Measurements from ENCODE around the gene YPEL1. TPM values are rescaled to one million over a fixed set of nuclear protein-coding genes. Genes with fewer than 3 reads are reported as not detected.

Gene YPEL1
- total RNA-seq, 2 donors from 2014 or later = 1.6 to 4.4 TPM

DNA sequence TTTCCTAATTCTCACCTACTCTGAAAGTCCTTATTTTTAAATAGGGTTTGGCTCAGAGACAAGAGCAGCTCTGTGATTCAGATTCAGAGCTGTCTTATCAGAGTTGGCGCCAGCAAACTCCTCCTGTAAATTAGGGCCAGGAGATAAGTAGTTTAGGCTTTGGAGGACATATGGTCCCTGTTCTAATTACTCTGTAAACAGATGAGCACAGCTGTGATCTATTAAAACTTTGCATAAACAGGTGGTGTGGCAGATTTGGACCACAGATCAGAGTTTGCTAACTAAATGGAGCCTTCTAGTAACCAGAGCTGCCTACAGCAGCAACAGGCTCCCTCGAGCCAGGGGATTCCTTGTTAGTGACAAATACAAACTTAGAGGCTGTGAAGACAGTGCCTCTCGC, 27.9 kb downstream of the YPEL1 start:
- Histone ChIP-seq H3K27ac (no peak overlapping the region), H3K36me3 (replicated peaks in 1 of 2; ENCODE audit: insufficient read depth in 1 of 2, low read depth in 2 of 2) (no peaks in the 10 kb centered on the region), H3K9me3 (no peaks in the 10 kb centered on the region), H3K4me1 (peaks cover 10% of the 10 kb centered on the region), H3K4me3 (no peak overlapping the region), H3K27me3 (no peaks in the 10 kb centered on the region)
- intact Hi-C loops (cut with DNase I) = no loop called here
- TF ChIP-seq, protein P1, sequence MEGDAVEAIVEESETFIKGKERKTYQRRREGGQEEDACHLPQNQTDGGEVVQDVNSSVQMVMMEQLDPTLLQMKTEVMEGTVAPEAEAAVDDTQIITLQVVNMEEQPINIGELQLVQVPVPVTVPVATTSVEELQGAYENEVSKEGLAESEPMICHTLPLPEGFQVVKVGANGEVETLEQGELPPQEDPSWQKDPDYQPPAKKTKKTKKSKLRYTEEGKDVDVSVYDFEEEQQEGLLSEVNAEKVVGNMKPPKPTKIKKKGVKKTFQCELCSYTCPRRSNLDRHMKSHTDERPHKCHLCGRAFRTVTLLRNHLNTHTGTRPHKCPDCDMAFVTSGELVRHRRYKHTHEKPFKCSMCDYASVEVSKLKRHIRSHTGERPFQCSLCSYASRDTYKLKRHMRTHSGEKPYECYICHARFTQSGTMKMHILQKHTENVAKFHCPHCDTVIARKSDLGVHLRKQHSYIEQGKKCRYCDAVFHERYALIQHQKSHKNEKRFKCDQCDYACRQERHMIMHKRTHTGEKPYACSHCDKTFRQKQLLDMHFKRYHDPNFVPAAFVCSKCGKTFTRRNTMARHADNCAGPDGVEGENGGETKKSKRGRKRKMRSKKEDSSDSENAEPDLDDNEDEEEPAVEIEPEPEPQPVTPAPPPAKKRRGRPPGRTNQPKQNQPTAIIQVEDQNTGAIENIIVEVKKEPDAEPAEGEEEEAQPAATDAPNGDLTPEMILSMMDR (IDR thresholded peaks at IDR 0.05) = no peak
- no peak for TF ChIP-seq POLR2A (IDR thresholded peaks at IDR 0.05)
- WGBS, 2 donors = 25 to 66% methylated on average over 1 to 3 of the region's 3 CpGs
- ATAC-seq = no peak
- no peak for DNase-seq

DNA sequence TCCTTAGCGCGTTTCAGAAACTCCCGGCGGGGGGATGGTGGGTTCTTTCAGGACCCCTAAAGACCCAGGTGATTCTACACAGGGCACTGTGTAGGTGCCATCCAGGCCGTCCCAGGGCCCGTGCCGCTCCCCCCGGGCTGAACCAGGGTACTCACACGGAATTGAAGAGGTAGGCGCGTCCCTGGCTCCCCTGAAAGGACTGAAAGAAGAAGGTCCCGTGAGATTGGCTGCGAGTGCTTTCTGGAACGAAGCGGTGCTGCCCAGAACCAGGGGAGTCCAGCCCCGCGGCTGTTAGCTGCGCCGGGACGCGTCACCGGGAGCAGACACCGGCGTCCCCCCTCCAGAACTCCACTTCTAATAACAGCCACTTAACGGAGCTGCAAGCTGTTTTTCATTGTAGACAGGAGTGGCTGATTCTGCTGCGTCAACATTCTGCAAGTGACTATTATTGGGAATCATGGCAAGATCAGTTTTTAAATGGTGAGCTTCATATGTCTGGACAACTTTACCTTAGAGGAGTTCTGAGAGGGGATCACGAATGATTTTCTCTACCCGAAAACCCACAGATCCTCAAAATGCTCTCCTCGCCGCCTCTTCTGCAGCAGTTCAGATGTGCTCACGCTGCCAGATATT, 31.8 kb downstream of the YPEL1 start:
- Histone ChIP-seq H3K4me1 (peaks cover 27% of the 10 kb centered on the region), H3K9me3 (no peaks in the 10 kb centered on the region), H3K36me3 (replicated peaks in 1 of 2; ENCODE audit: insufficient read depth in 1 of 2, low read depth in 2 of 2) (no peaks in the 10 kb centered on the region), H3K4me3 (no peak overlapping the region), H3K27ac (no peak overlapping the region), H3K27me3 (no peaks in the 10 kb centered on the region)
- 88 to 89% methylated on average over 23 to 25 of the region's 31 CpGs for WGBS, 2 donors
- intact Hi-C loops (cut with DNase I) = no loop called here
- TF ChIP-seq POLR2A (IDR thresholded peaks at IDR 0.05) = no peak
- ATAC-seq = no peak
- DNase-seq = no peak

DNA sequence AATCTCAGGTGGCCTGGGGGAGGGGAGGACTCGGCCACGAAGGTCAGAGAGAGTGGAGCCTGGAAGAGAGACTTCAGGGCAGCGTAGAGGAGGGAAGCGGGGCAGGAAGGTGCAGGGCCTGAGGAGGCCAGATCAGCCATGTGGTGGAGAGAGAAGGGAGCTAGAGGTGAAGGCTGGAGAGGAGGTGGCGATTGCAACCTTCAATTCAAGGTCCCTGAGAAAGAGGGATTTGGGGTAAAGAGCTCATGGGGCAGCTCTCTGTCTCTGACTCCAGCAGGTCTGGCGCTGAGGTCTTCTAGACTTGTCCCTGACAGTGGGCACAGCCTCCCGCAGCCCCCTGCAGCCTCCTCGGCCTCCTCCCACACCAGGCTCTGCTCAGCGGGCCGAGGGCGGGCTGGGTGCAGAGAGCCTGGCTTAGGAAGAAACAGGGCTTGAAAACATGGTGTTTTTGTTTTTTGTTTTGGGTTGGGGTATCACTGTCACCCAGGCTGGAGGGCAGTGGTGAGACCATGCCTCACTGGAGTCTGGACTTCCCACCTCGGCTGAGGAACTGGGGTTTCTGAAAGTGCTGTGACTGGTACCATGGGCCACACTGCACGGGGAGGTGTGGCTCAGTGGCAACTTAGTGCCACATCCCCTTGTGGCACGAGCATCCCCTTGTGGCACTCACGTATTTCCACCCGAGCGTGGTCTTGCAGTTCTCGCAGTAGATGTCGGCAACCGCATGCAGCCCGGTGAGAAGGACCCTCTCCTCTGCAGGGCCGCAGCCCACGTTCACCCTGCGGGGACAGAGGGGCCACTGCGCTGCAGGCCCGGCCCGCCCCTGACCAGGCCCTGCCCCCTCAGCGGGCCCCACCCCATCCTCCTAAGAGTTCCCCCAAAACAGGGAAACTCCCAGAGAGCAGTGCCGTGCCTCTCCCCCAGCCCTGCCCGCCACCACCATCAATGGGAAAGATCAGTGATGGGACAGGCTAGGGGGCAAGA, 32.6 kb downstream of the YPEL1 start:
- H3K27me3 ChIP-seq = no peaks in the 10 kb centered on the region
- DNase-seq = no peak
- intact Hi-C loops (cut with DNase I) = no loop called here
- H3K9me3 ChIP-seq = no peaks in the 10 kb centered on the region
- H3K4me1 ChIP-seq = peaks cover 28% of the 10 kb centered on the region
- H3K27ac ChIP-seq = no peak overlapping the region
- no peak overlapping the region for H3K4me3 ChIP-seq
- no peaks in the 10 kb centered on the region for H3K36me3 ChIP-seq (replicated peaks in 1 of 2; ENCODE audit: insufficient read depth in 1 of 2, low read depth in 2 of 2)
- 86 to 89% methylated on average over 16 to 26 of the region's 30 CpGs for WGBS, 2 donors
- no peak for TF ChIP-seq POLR2A (IDR thresholded peaks at IDR 0.05)
- ATAC-seq = no peak

DNA sequence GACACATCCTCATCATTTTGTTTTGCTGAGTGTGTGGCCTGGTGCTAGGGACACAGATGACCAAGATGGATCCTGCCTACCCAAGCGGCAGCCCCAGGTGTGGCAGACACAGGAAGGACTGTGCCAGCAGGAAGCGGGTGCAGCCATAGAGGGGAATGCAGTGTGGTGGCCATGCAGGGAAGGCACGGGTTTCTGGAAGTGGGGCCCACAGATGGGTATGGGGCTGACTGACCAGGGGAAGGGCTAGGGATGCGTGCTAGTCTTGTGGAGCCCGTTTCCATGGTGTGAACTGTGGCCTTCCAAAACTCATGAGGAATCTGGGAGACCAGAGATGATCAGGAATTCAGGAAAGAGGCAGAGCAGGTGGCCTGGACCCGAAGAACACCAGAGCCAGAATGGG, 33.5 kb downstream of the YPEL1 start:
- Histone ChIP-seq H3K27me3 (no peaks in the 10 kb centered on the region), H3K4me1 (peaks cover 19% of the 10 kb centered on the region), H3K4me3 (no peak overlapping the region), H3K27ac (no peak overlapping the region), H3K9me3 (no peaks in the 10 kb centered on the region), H3K36me3 (replicated peaks in 1 of 2; ENCODE audit: insufficient read depth in 1 of 2, low read depth in 2 of 2) (peaks cover 0 to 3% of the 10 kb centered on the region in 2 donors)
- DNase-seq (no peak), ATAC-seq (no peak)
- WGBS, 2 donors = 89 to 95% methylated on average over 6 of the region's 6 CpGs
- intact Hi-C loops (cut with DNase I) = no loop called here
- TF ChIP-seq, protein P1 (IDR thresholded peaks at IDR 0.05) = no peak
- TF ChIP-seq POLR2A (IDR thresholded peaks at IDR 0.05) = no peak

DNA sequence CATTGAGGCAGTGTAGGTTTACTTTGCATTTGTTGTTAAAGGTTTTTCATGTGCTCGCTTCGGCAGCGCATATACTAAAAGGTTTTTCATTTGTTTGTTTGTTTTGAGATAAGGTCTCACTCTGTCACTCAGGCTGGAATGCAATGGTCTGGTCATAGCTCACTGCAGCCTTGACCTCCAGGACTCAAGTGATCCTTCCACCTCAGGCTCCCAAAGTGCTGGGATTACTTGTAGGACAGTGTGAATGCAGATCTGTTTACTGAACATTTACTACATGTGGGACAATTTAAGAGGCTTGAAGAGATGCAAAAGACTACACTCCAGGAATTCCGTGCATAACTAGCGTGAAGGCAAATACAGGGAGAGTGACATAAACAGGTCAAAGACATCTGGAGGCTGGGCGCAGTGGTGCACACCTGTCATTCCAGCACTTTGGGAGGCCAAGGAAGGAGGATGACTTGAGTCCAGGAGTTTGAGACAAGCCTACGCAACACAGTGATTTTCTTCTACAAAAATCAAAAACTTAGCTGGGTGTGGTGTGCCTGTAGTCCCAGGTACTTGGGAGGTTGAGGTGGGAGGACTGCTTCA, 34.1 kb downstream of the YPEL1 start:
- no peak for ATAC-seq
- 47 to 52% methylated on average over 7 of the region's 7 CpGs for WGBS, 2 donors

More for the DNA sequence above, 34.1 kb downstream of the YPEL1 start:
- Histone ChIP-seq H3K27me3 (no peaks in the 10 kb centered on the region), H3K4me1 (peaks cover 19% of the 10 kb centered on the region), H3K4me3 (no peak overlapping the region), H3K27ac (peak overlapping the region in 1 of 4 donors; percentile 17), H3K36me3 (replicated peaks in 1 of 2; ENCODE audit: insufficient read depth in 1 of 2, low read depth in 2 of 2) (peaks cover 0 to 9% of the 10 kb centered on the region in 2 donors), H3K9me3 (no peaks in the 10 kb centered on the region)
- no peak for TF ChIP-seq POLR2A (IDR thresholded peaks at IDR 0.05)
- TF ChIP-seq, protein P1 (IDR thresholded peaks at IDR 0.05) = no peak
- DNase-seq = no peak
- intact Hi-C loops (cut with DNase I) = no loop called here

Measured in body of pancreas (tissue), 4 donors.